GM19351 (cell line): Measurements from ENCODE around the gene CYP39A1.

Experiments used
- ATAC-seq: cut with Tn5 transposase; IDR thresholded peaks from one replicate; pipeline ENCODE4 v1.9.1; 2021; ENCODE audit warnings: mild to moderate bottlenecking, moderate library complexity; ENCODE audit not compliant: unreplicated experiment

Gene CYP39A1

DNA sequence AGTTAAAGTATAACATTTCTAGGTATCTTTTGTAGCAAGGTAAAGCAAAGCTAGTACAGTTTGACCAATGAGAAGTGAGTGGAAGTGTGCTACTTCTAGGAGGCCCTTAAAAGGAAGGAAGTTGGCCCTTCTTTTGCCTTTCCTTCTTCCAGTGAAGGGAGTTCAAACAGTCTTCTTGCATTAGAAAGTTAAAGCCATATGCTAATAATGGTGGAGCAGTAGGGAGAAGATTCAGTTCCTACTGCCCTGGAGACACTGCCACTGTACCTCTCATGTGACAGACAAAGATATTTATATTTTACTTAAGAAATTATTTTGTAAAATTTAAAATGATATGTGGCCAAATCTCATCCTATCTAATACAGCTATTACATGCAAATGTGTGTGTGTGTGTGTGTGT, 135.4 kb downstream of the CYP39A1 start:
- no peak for ATAC-seq

GRCh38 chr6:46513533-46513932, 139.1 kb downstream of the CYP39A1 start:
- no peak for ATAC-seq

- ATAC-seq = no peak
Measured at GRCh38 chr6:46511320-46511719, 141.3 kb downstream of the CYP39A1 start.

GRCh38 chr6:46510651-46511050, 142.0 kb downstream of the CYP39A1 start:
- no peak for ATAC-seq

DNA sequence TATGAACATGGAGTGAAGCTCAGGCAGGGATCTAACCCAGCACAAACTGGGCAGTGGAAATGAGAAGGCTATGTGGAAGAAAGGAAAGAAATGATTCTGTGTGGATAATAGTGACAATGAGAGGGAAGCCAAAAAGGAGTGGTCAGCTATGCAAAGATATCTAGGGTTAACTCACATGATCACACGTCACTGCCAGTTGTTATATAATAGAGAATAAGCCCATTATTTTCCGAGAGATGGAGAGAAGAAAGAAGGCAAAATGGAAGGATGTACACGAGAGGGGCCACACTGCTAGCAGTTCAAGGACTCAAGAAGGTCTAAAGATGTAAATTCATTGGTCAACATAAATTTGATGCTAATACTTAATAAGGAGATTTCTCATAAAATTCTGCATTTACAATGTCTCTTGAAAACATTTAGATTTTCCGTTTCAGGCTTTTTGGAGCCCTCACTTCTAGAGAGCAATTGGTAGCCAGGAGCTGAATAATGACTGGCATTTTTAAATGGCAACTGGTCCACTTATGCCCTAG, 142.6 kb downstream of the CYP39A1 start:
- no peak for ATAC-seq

GRCh38 chr6:46509063-46509462, 143.6 kb downstream of the CYP39A1 start:
- ATAC-seq = no peak

DNA sequence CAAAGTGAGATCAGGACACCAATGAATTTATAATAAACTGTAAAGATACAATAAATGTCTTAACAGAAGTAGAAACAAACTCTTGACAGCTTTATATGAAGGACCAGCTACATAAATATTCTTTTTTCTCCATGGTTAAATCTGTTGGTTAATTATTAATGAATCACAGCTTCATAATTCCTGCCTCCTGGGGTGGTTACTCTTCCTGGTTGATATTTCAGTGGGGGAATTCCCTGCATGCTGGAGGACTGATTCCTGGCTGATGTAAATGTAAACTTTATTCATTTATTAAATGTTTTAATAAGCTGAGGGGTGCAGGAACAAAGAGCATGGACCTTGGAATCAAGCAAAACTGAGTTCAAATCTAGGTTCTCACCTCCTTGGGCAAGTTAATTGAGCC, 145.2 kb downstream of the CYP39A1 start:
- no peak for ATAC-seq

DNA sequence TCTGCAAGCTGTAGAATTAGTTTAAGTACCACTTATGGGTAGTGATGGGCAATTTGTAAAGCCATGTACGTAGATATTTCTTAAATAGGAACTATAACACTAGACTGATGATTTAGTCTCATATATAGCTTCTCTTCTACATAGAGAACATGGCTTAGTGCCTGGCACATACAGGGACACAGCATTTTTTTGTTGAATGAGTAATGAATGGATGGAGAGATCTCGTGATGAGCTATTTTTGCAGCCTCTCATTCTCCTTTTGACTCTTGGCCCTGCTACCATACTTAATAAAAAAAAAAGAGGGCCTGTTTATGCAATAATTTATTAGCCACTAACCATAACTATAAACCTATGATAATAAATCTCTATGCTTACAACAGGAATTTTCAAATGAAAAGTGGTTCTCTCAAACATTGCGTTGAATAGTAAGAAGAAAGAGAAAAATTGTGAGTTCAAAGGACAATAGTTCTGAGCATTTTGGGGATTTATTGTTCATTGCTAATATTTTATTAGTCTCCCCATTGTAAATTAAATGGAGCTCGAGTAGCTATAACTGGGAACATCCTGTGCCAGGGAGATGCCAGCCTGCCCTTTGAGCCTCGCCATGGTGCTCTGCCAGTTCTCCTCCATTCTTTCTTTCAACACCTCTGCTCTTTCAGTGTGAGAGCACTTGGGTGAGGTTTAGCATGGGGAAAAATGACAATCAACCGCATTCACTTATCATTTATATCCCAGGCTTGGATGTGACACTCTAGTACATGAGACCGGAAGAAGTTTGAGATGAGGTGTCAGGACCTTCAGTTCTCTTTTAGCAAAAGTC, 146.7 kb downstream of the CYP39A1 start:
- no peak for ATAC-seq

DNA sequence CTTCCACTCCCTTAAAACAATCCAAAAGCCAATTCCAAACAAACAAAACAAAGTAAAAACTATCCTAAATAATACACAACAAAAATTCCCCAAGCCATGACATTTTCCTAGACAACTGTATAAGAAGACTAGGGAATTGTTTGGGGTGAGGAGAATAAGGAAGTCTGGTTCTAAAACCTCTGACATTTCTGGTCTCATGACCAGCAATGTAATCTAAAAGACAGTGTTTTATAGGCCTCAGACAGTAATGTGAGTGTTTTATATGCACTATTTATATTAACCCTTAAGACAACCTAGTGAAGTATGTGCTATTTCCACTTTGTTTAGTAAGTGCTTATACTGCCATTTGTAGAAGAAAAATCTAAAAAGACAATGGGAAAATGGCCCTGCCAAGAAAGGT, 148.4 kb downstream of the CYP39A1 start:
- ATAC-seq = no peak

DNA sequence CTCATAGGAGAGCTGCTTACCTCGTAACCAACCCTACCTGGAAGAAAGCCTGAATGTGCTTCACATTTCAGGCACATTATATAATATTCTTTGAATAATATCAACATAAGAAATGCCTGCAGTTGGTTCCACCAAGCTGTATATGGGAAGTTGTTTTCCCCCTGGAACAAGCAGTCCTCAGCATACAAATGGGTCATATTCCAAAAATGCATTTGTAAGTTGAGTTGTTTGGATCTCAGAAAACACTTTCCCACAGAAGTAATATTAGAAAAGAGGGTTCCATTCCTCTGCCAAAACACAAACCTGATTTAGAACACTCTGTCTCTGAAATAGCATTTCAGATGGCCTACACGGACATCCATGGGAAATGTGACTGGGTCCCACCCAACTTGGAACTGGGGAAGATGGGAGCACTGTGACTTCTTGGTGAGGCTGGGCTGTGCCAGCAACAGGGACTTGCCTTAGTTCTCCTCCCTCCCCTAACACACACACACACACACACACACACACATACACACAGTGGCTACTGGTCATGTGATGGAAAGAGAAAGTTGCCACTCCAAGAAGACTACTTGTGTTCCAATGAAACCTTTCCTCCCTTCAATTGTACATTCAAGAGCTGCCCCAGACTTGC, 150.0 kb downstream of the CYP39A1 start:
- ATAC-seq = no peak

DNA sequence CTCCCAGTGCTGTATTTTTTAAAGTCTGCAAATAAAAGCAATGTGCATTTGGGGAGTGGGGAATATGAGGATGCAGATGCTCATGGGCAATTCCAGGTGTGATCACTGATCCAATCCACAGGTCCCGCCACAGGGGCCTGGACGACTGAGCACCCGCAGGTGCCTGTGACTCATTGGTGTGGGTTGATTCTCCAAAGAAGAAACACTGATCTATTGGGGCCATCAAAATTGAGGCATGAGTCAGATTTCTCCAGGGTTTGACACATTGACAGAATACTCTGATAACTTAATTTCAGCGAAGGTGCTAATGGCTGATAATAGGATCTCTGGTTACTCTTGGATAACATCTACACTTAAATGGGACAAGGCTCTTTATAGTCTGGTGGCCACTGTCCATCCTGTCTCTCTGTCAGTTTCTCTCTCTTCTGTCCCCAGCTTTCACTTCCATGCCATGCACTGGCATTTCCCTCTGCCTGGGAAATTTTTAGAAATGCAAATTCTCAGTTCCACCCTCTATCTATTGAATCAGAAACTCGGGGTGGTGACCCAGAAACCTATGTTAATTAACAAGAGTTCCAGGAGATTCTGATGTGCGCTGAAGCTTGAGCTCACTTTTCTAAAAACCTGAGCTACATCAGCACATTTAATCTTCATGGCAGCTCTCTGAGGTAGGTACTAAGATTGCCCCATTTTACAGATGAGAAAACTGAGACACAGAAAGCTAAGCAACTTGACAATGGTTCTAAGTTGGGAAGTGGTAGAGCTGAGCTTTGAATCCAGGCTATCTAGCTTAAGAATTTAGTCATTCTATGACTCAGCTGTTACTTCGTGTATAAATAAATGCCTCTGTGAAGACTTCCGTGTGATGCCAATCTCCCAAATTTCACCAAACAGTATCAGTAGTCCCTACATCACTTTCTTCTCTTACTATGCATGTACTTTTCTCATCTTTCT, 151.2 kb downstream of the CYP39A1 start:
- no peak for ATAC-seq

GRCh38 chr6:46500382-46500781, 152.2 kb downstream of the CYP39A1 start:
- ATAC-seq = no peak
